Nephron (organoid): ENCODE data around the gene ATP11A.
A peak's percentile ranks its signal among the peaks of the same experiment; 100 is the strongest.

Source experiments
- H3K27ac Mint-ChIP-seq, 3 experiments: 2 replicates each; pipeline ENCODE4 v1.8.0; 2020; ENCODE audit warnings: mixed read lengths in 3 of 3, mild to moderate bottlenecking in 2 of 3, moderate library complexity in 1 of 3
- H3K27me3 Mint-ChIP-seq: 2 replicates; pipeline ENCODE4 v1.8.0; 2021; ENCODE audit warnings: low read depth, mild to moderate bottlenecking, moderate library complexity, mixed read lengths
- H3K36me3 Mint-ChIP-seq: 2 replicates; pipeline ENCODE4 v1.8.0; 2020; ENCODE audit warnings: low read depth, mixed read lengths
- H3K4me1 Mint-ChIP-seq: 2 replicates; pipeline ENCODE4 v1.8.0; 2020; ENCODE audit warnings: mixed read lengths
- H3K4me3 Mint-ChIP-seq, 3 experiments: 2 replicates each; pipeline ENCODE4 v1.8.0; 2020; ENCODE audit warnings: mild to moderate bottlenecking in 3 of 3, mixed read lengths in 3 of 3, moderate library complexity in 2 of 3
- H3K9me3 Mint-ChIP-seq: 2 replicates; pipeline ENCODE4 v1.8.0; 2020; ENCODE audit warnings: mixed read lengths
- TF ChIP-seq, protein P1 (sequence below), 3 experiments: fragments of 200-600 bp; sonication (generic); IDR thresholded peaks; one replicate each; pipeline ENCODE4 v1.5.0; 2021; ENCODE audit warnings: antibody characterized with exemption in 3 of 3; ENCODE audit not compliant: unreplicated experiment in 3 of 3

ATP11A gene

DNA sequence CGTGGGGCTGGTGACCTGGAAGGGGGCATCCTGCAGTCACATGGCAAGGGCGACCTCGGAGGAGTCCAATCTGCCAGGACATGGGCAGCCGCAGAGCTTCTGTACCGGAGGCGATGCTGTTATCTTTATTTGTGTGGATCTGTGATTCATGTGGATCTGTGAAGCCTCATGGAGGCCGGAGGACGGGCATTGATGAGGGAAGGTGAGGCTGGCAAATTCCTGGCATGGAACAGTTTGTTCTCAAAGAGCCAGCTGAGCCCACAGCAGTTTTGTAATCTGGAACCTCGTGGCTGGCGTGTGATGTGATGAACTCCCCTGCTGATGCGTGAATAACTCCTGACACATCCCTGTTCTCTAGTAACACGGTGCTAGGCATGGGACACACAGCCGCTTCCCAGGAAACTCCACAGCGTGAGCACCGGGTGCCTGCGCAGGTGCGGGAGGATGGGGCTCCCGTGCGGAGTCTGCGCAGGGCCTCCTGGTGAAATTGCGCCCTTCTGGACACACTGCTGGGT is 40.4 kb downstream of the ATP11A start:
- TF ChIP-seq, protein P1, sequence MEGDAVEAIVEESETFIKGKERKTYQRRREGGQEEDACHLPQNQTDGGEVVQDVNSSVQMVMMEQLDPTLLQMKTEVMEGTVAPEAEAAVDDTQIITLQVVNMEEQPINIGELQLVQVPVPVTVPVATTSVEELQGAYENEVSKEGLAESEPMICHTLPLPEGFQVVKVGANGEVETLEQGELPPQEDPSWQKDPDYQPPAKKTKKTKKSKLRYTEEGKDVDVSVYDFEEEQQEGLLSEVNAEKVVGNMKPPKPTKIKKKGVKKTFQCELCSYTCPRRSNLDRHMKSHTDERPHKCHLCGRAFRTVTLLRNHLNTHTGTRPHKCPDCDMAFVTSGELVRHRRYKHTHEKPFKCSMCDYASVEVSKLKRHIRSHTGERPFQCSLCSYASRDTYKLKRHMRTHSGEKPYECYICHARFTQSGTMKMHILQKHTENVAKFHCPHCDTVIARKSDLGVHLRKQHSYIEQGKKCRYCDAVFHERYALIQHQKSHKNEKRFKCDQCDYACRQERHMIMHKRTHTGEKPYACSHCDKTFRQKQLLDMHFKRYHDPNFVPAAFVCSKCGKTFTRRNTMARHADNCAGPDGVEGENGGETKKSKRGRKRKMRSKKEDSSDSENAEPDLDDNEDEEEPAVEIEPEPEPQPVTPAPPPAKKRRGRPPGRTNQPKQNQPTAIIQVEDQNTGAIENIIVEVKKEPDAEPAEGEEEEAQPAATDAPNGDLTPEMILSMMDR (IDR thresholded peaks at IDR 0.05; ENCODE audit: unreplicated experiment in 3 of 3): no peak
- peaks cover 3% of the 10 kb centered on the region for H3K27me3 Mint-ChIP-seq
- H3K9me3 Mint-ChIP-seq: no peaks in the 10 kb centered on the region
- H3K4me3 Mint-ChIP-seq: no peak overlapping the region
- no peak overlapping the region for H3K27ac Mint-ChIP-seq
- H3K4me1 Mint-ChIP-seq: peaks cover 64% of the 10 kb centered on the region
- no peaks in the 10 kb centered on the region for H3K36me3 Mint-ChIP-seq

DNA sequence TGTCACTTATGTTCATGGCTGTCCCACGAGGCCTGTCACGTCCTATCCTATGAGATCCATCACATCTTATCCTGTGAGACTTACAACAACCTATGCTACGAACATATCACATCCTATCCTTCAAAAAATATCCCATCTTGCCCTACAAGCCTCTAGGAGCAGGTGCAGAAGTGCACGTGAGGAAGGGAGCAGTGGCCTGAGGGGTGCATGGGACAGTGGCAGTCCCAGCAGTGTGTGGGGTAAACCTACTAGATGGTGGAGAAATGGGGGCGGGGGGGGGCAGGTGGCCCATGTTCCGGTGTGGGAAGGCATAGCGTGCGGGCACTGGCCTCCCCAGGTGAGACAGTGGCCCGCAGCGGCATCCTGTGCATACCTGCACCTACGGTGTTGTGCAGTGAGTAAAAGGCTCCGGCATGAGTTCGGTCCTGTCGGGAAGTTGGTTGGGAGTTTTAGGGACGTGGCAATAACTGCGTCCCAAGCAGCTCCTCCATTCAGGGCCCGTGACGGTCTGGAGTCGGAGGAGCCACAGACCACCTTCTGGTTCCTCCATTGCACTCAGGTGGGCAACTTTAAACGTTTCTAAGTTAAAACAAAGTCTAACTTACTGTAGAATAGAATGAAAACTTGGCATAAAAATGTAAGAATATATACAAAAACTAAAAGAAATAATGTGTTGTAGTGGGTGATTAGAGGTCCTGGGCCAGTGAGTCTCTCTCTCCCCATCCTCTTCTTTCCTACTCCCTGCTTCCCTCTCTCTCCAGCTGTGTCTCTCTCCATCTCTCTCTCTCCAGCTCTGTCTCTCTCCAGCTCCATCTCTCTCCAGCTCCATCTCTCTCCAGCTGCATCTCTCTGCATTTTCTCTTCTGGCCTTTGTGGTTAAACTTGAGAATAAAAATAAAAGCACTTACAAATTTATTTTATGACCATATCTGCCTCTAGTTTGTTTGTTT is 42.1 kb downstream of the ATP11A start:
- no peaks in the 10 kb centered on the region for H3K36me3 Mint-ChIP-seq
- no peak overlapping the region for H3K4me3 Mint-ChIP-seq
- no peaks in the 10 kb centered on the region for H3K9me3 Mint-ChIP-seq
- peaks cover 3% of the 10 kb centered on the region for H3K27me3 Mint-ChIP-seq
- peak overlapping the region in 2 of 3 experiments; percentile 10 to 67 for H3K27ac Mint-ChIP-seq
- TF ChIP-seq, protein P1 (IDR thresholded peaks at IDR 0.05; ENCODE audit: unreplicated experiment in 3 of 3): no peak
- H3K4me1 Mint-ChIP-seq: peaks cover 60% of the 10 kb centered on the region

DNA sequence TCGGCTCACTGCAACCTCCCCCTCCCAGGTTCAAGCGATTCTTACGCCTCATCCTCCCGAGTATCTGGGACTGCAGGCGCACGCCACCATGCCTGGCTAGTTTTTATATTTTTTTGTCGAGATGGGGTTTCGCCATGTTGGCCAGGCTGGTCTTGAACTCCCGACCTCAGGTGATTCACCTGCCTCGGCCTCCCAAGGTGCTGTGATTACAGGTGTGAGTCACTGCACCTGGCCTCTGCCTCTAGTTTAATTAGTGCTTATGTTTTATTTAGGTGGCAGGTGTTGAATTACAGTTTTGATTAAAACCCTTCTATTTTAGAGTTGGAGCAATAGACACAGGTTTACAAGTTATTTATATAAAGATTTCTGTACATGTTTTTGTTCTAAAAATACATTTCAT is 42.8 kb downstream of the ATP11A start:
- Mint-ChIP-seq H3K27ac (peak overlapping the region in 2 of 3 experiments; percentile 64 to 77), H3K27me3 (peaks cover 3% of the 10 kb centered on the region), H3K4me1 (peaks cover 64% of the 10 kb centered on the region), H3K4me3 (no peak overlapping the region), H3K36me3 (no peaks in the 10 kb centered on the region), H3K9me3 (no peaks in the 10 kb centered on the region)
- TF ChIP-seq, protein P1 (IDR thresholded peaks at IDR 0.05; ENCODE audit: unreplicated experiment in 3 of 3): no peak

DNA sequence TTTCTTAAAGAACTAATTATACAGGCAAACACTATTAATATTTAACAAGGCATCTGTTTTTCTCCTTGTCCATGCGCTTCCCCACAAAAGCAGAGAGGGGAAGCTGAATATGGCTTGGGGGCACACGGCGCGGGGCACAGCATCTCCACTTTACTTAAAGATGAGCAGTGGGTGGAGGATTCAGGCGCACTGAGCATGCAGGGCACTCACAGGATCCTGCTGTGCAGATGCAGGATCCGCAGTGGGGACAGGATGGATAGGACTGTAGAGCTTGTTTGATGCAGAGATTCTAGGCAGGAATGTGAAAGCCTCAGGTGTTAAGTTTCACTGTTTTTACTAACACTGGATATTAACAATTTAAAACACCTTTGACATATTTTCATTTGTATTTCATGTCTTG is 43.3 kb downstream of the ATP11A start:
- TF ChIP-seq, protein P1 (IDR thresholded peaks at IDR 0.05; ENCODE audit: unreplicated experiment in 3 of 3): no peak
- H3K27me3 Mint-ChIP-seq: peaks cover 3% of the 10 kb centered on the region
- H3K9me3 Mint-ChIP-seq: no peaks in the 10 kb centered on the region
- peak overlapping the region; percentile 61 to 77 (median 64) for H3K27ac Mint-ChIP-seq
- H3K4me3 Mint-ChIP-seq: no peak overlapping the region
- H3K36me3 Mint-ChIP-seq: no peaks in the 10 kb centered on the region
- H3K4me1 Mint-ChIP-seq: peaks cover 64% of the 10 kb centered on the region

DNA sequence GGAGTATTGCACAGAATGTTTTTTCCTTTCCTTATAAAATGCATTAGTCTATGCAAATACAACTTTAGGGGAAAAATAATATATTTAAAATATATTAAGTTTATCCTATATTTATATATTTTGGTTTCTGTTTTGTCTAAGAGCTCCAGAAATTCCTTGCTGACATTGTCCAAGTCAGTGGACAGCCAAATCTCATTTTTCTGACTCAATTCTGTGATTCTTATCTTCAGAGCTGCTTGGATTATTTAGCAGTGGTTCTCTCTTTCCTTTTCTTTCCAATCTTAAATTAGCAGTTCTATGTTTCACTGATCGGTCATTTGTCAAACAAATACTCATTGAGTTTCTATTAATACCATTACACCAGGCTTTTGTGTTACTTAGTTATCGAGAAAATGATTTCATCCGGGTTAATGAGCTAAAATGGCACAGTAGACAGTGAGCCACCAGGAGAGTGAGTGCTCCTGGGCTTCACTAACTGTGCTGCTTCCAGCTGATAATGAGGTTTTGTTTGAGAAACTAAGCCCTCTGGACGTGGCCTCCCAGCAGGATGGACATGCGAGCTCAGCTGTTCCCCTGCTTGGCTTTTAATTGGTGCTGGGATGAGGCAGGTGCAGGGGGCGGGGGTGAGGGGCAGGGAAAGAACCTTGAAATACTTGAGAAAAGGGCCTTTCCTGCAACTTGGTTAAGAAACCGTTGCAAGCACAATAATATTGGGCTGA is 44.0 kb downstream of the ATP11A start:
- Mint-ChIP-seq H3K4me3 (no peak overlapping the region), H3K9me3 (no peaks in the 10 kb centered on the region), H3K27me3 (peaks cover 1% of the 10 kb centered on the region), H3K36me3 (no peaks in the 10 kb centered on the region), H3K4me1 (peaks cover 64% of the 10 kb centered on the region), H3K27ac (peak overlapping the region; percentile 25 to 82 (median 35))
- TF ChIP-seq, protein P1 (IDR thresholded peaks at IDR 0.05; ENCODE audit: unreplicated experiment in 3 of 3): no peak
